ENCODE measurements around the gene ADAMTS17. TPM values are rescaled to one million over a fixed set of nuclear protein-coding genes. Genes with fewer than 3 reads are reported as not detected.

Gene ADAMTS17
- total and polyA plus RNA-seq, 9 of the 15 experiments (the other 6 are each of a cell fraction or from before 2014, with no cell fraction given), result 0.01 to 0.14 (median 0.07) TPM; not detected in 6

GRCh38 chr15:99993681-99994131 is 348.1 kb downstream of the ADAMTS17 start:
- H3K4me3 ChIP-seq, result no peak overlapping the region
- no peak overlapping the region for H3K27ac ChIP-seq (ENCODE audit: extremely low read depth, low read depth, low read length)
- H4K20me1 ChIP-seq (replicated peaks; ENCODE audit: control insufficient read depth, insufficient read depth, low read length), result no peaks in the 10 kb centered on the region
- H3K27me3 ChIP-seq (ENCODE audit: control insufficient read depth in 2 of 2, insufficient read depth in 2 of 2, low read length in 2 of 2), result peaks cover 16 to 52% of the 10 kb centered on the region in 2 experiments; a peak in 4 of 5 replicates
- H3K36me3 ChIP-seq (ENCODE audit: control insufficient read depth, insufficient read depth, low read length), result no peaks in the 10 kb centered on the region
- ATAC-seq (no peak), DNase-seq (ENCODE audit: extremely low read depth in 1 of 4, low spot score in 3 of 4) (no peak), FAIRE-seq (no peak)
- H3K9me3 ChIP-seq (replicated peaks; ENCODE audit: control insufficient read depth, insufficient read depth, low read depth, low read length), result no peaks in the 10 kb centered on the region
- ChIA-PET CTCF (ENCODE audit: low intra/inter-chr PET ratio) (no interaction called here), POLR2A (interaction anchor here (0.6 kb wide), 1 partner anchor 26 kb away, joined by 3 read pairs; no protein-coding TSS in a partner anchor)
- TF ChIP-seq TAF15 (IDR thresholded peaks at IDR 0.05; ENCODE audit: low read depth, low read length), result no peak
- no peak for TF ChIP-seq SMARCB1 (IDR thresholded peaks at IDR 0.05; ENCODE audit: insufficient read length, low read depth)
- no peak for TF ChIP-seq BRD9 (IDR thresholded peaks at IDR 0.05; ENCODE audit: low read depth, partially characterized antibody)
- no peak for TF ChIP-seq NUFIP1 (IDR thresholded peaks at IDR 0.05; ENCODE audit: partially characterized antibody)
- TF ChIP-seq TRIM25 (IDR thresholded peaks at IDR 0.05; ENCODE audit: borderline replicate concordance), result no peak
- TF ChIP-seq ZFP91 (CRISPR knock-in tag; IDR thresholded peaks at IDR 0.05), result no peak
- no peak for TF ChIP-seq RB1 (IDR thresholded peaks at IDR 0.05; ENCODE audit: low read depth)
- no peak for TF ChIP-seq ZZZ3 (IDR thresholded peaks at IDR 0.05)
- no peaks in the 10 kb centered on the region for H3K79me2 ChIP-seq (ENCODE audit: control insufficient read depth, insufficient read depth, low read length)
- no peak overlapping the region for H2AFZ ChIP-seq (ENCODE audit: low read depth, low read length)
- BruUV-seq (replicated peaks), result no TSS peak
- 4% methylated on average over 10 of the region's 10 CpGs for WGBS (ENCODE audit: insufficient coverage, low coverage, missing lambda C conversion rate)
- no peaks in the 10 kb centered on the region for H3K4me1 ChIP-seq (replicated peaks in 1 of 2; ENCODE audit: control insufficient read depth in 2 of 2, insufficient read depth in 2 of 2, low read length in 2 of 2)
- in situ Hi-C loops (cut with MboI), result no loop called here
- intact Hi-C loops (cut with micrococcal nuclease), result no loop called here
- no peaks in the 10 kb centered on the region for H3K9me1 ChIP-seq (ENCODE audit: control insufficient read depth, insufficient read depth, low read length)
- H3K9ac ChIP-seq (ENCODE audit: insufficient read depth in 1 of 2, low read depth in 2 of 2, low read length in 2 of 2), result no peak overlapping the region
- H3K4me2 ChIP-seq (ENCODE audit: insufficient read depth, low read length), result no peak overlapping the region
